ENCODE results near the gene KISS1R.

The KISS1R gene

GRCh38 chr19:900302-901111, 16.6 kb upstream of the KISS1R start:
- no peak for DNase-seq

- DNase-seq: no peak
Observed at GRCh38 chr19:901216-902092, 15.7 kb upstream of the KISS1R start.

- no peak for DNase-seq
Observed at GRCh38 chr19:902093-902370, 15.1 kb upstream of the KISS1R start.

GRCh38 chr19:902446-903226, 14.5 kb upstream of the KISS1R start:
- no peak for DNase-seq

- no peak for DNase-seq
Observed at GRCh38 chr19:903266-903797, 13.8 kb upstream of the KISS1R start.

- no peak for DNase-seq
Observed at GRCh38 chr19:904545-904944, 12.6 kb upstream of the KISS1R start.

GRCh38 chr19:906480-906879, 10.7 kb upstream of the KISS1R start:
- DNase-seq: no peak

GRCh38 chr19:907183-907853, 9.8 kb upstream of the KISS1R start:
- DNase-seq: peak; percentile 70

GRCh38 chr19:911197-912033, 5.7 kb upstream of the KISS1R start:
- no peak for DNase-seq

GRCh38 chr19:912181-913079, 4.7 kb upstream of the KISS1R start:
- no peak for DNase-seq

GRCh38 chr19:913080-913748, 3.9 kb upstream of the KISS1R start, which contains the start of gene R3HDM4:
TSS of gene R3HDM4 (minus strand) at chr19:913219. CDS start at chr19:913157, 62 bp downstream.
- DNase-seq: peak; percentile 75

- DNase-seq: no peak
Observed at GRCh38 chr19:916645-917322, 349 bp upstream of the KISS1R start.

- DNase-seq: no peak
Observed at GRCh38 chr19:918152-918437, 962 bp downstream of the KISS1R start.

- no peak for DNase-seq
Observed at GRCh38 chr19:918481-919198, 1.5 kb downstream of the KISS1R start.

GRCh38 chr19:919199-920050, 2.3 kb downstream of the KISS1R start:
- DNase-seq: no peak

- DNase-seq: no peak
Observed at GRCh38 chr19:920051-920864, 3.1 kb downstream of the KISS1R start.

GRCh38 chr19:924553-925086, 7.5 kb downstream of the KISS1R start:
- DNase-seq: no peak
